Trophoblast cell (in vitro differentiated cells and primary cell): ENCODE measurements around the gene SHPK.

Experiments
- DNase-seq, 2 donors: peaks; one replicate each; pipeline ENCODE4 v3.0.0-alpha.2; 2016
- H2AFZ ChIP-seq: 2 replicates; pipeline ENCODE4 v1.6.1; 2013; ENCODE audit warnings: low read length, moderate library complexity, mild to moderate bottlenecking; ENCODE audit not compliant: insufficient read depth, poor library complexity
- H2AK5ac ChIP-seq: 2 replicates; pipeline ENCODE4 v1.6.1; 2013; ENCODE audit warnings: mild to moderate bottlenecking, low read length
- H2BK120ac ChIP-seq: 2 replicates; pipeline ENCODE4 v1.6.1; 2013; ENCODE audit warnings: low read length, mild to moderate bottlenecking, moderate library complexity; ENCODE audit not compliant: insufficient read depth, poor library complexity
- H2BK12ac ChIP-seq: 2 replicates; pipeline ENCODE4 v1.6.1; 2013; ENCODE audit warnings: mild to moderate bottlenecking, low read length, moderate library complexity
- H2BK5ac ChIP-seq: 2 replicates; pipeline ENCODE4 v1.6.1; 2013; ENCODE audit warnings: low read length, low read depth, moderate library complexity, mild to moderate bottlenecking; ENCODE audit not compliant: poor library complexity
- H3K14ac ChIP-seq: 2 replicates; pipeline ENCODE4 v1.6.1; 2013; ENCODE audit warnings: mild to moderate bottlenecking, low read length
- H3K18ac ChIP-seq: 2 replicates; pipeline ENCODE4 v1.6.1; 2013; ENCODE audit warnings: mild to moderate bottlenecking, low read length
- H3K23ac ChIP-seq: 2 replicates; pipeline ENCODE4 v1.6.1; 2013; ENCODE audit warnings: low read length
- H3K27ac ChIP-seq: 2 replicates; pipeline ENCODE4 v1.5.1; 2013; ENCODE audit warnings: low read depth, mild to moderate bottlenecking, inconsistent platforms, low read length, moderate library complexity
- H3K27me3 ChIP-seq: 2 replicates; pipeline ENCODE4 v1.6.1; 2013; ENCODE audit warnings: inconsistent platforms, mild to moderate bottlenecking, low read length, moderate library complexity; ENCODE audit not compliant: insufficient read depth
- H3K36me3 ChIP-seq, 2 experiments: 1 replicate in 1 of 2; 2 replicates in 1 of 2; pipeline ENCODE4 v1.6.1; 2013; ENCODE audit warnings: low read length in 2 of 2, mild to moderate bottlenecking in 2 of 2, moderate library complexity in 1 of 2; ENCODE audit not compliant: insufficient read depth in 2 of 2, control insufficient read depth in 1 of 2
- H3K4ac ChIP-seq: 2 replicates; pipeline ENCODE4 v1.6.1; 2013; ENCODE audit warnings: low read depth, mild to moderate bottlenecking, low read length, moderate library complexity
- H3K4me1 ChIP-seq, 2 experiments: 1 replicate in 1 of 2; 2 replicates in 1 of 2; pipeline ENCODE4 v1.6.1; 2013; ENCODE audit warnings: low read length in 2 of 2, mild to moderate bottlenecking in 2 of 2, moderate library complexity in 1 of 2; ENCODE audit not compliant: insufficient read depth in 2 of 2, control insufficient read depth in 1 of 2
- H3K4me2 ChIP-seq: 2 replicates; pipeline ENCODE4 v1.6.1; 2013; ENCODE audit warnings: inconsistent platforms, mild to moderate bottlenecking, low read length, moderate library complexity
- H3K4me3 ChIP-seq: 2 replicates; pipeline ENCODE4 v1.5.1; 2013; ENCODE audit warnings: mild to moderate bottlenecking, low read depth, low read length, inconsistent platforms
- H3K79me1 ChIP-seq: one replicate; pipeline ENCODE4 v1.6.1; 2013; ENCODE audit warnings: low read length
- H3K79me2 ChIP-seq: 2 replicates; pipeline ENCODE4 v1.6.1; 2013; ENCODE audit warnings: low read length, mild to moderate bottlenecking; ENCODE audit not compliant: control insufficient read depth, insufficient read depth, poor library complexity
- H3K9ac ChIP-seq: 2 replicates; pipeline ENCODE4 v1.6.1; 2013; ENCODE audit warnings: mild to moderate bottlenecking, low read length
- H3K9me3 ChIP-seq: 2 replicates; pipeline ENCODE4 v1.6.1; 2013; ENCODE audit warnings: low read depth, mild to moderate bottlenecking, control low read depth, inconsistent platforms, low read length; ENCODE audit not compliant: insufficient read depth
- H4K12ac ChIP-seq: 2 replicates; pipeline ENCODE4 v1.6.1; 2013; ENCODE audit warnings: low read depth, mild to moderate bottlenecking, low read length, moderate library complexity
- H4K8ac ChIP-seq: 2 replicates; pipeline ENCODE4 v1.6.1; 2013; ENCODE audit warnings: low read depth, mild to moderate bottlenecking, low read length, moderate library complexity
- H4K91ac ChIP-seq: one replicate; pipeline ENCODE4 v1.6.1; 2013; ENCODE audit warnings: low read depth, mild to moderate bottlenecking, low read length, moderate library complexity
- WGBS: extraction: QIAGEN DNeasy Blood & Tissue Kit; methylation state at CpG from one replicate; pipeline ENCODE4 v1.1.7; 2013; ENCODE audit warnings: missing lambda C conversion rate; ENCODE audit not compliant: insufficient read length, insufficient coverage; ENCODE audit errors: extremely low coverage; 5-methylcytosine and 5-hydroxymethylcytosine counted together

SHPK gene

GRCh38 chr17:3665834-3666233 lies 29.8 kb upstream of the SHPK start:
- Histone ChIP-seq H2AFZ (no peak overlapping the region), H3K27me3 (no peaks in the 10 kb centered on the region), H4K12ac (no peak overlapping the region), H2BK12ac (no peak overlapping the region), H2BK5ac (no peak overlapping the region), H3K14ac (no peak overlapping the region), H4K8ac (no peak overlapping the region), H3K4me1 (peaks cover 7 to 15% of the 10 kb centered on the region in 2 experiments), H3K18ac (peak overlapping the region; percentile 43), H3K4ac (peak overlapping the region; percentile 77), H3K36me3 (peaks cover 38 to 42% of the 10 kb centered on the region in 2 experiments), H3K79me2 (peaks cover 23% of the 10 kb centered on the region), H3K4me2 (no peak overlapping the region), H3K9ac (no peak overlapping the region), H2AK5ac (no peak overlapping the region), H3K4me3 (no peak overlapping the region), H2BK120ac (no peak overlapping the region), H3K23ac (no peak overlapping the region), H4K91ac (no peak overlapping the region), H3K9me3 (no peaks in the 10 kb centered on the region), H3K79me1 (peaks cover 15% of the 10 kb centered on the region), H3K27ac (no peak overlapping the region)
- no peak for DNase-seq
- WGBS = no CpG with 5 or more reads among the region's 5 CpGs

- Histone ChIP-seq H3K79me1 (peaks cover 10% of the 10 kb centered on the region), H3K18ac (no peak overlapping the region), H3K4me1 (peaks cover 7 to 21% of the 10 kb centered on the region in 2 experiments), H4K12ac (no peak overlapping the region), H3K27me3 (no peaks in the 10 kb centered on the region), H2BK5ac (no peak overlapping the region), H3K14ac (no peak overlapping the region), H2BK12ac (no peak overlapping the region), H3K4ac (no peak overlapping the region), H2BK120ac (no peak overlapping the region), H2AFZ (no peak overlapping the region), H4K8ac (no peak overlapping the region), H3K27ac (no peak overlapping the region), H2AK5ac (no peak overlapping the region), H3K36me3 (peaks cover 43 to 53% of the 10 kb centered on the region in 2 experiments), H4K91ac (no peak overlapping the region), H3K4me2 (no peak overlapping the region), H3K23ac (no peak overlapping the region), H3K79me2 (peaks cover 17% of the 10 kb centered on the region), H3K9ac (no peak overlapping the region), H3K4me3 (peak overlapping the region; percentile 39), H3K9me3 (no peaks in the 10 kb centered on the region)
- WGBS = no CpG with 5 or more reads among the region's 33 CpGs
- DNase-seq = no peak
Observed at GRCh38 chr17:3663102-3664011, 27.3 kb upstream of the SHPK start.

GRCh38 chr17:3660311-3660891 lies 24.4 kb upstream of the SHPK start:
- H4K91ac ChIP-seq = no peak overlapping the region
- H3K36me3 ChIP-seq = peaks cover 35 to 46% of the 10 kb centered on the region in 2 experiments
- no peak for DNase-seq
- no CpG with 5 or more reads among the region's 23 CpGs for WGBS
- peaks cover 0 to 7% of the 10 kb centered on the region in 2 experiments for H3K4me1 ChIP-seq
- H2BK120ac ChIP-seq = no peak overlapping the region
- H2BK5ac ChIP-seq = no peak overlapping the region
- no peak overlapping the region for H4K8ac ChIP-seq
- H3K27ac ChIP-seq = no peak overlapping the region
- no peak overlapping the region for H4K12ac ChIP-seq
- H3K79me1 ChIP-seq = no peaks in the 10 kb centered on the region
- no peak overlapping the region for H3K18ac ChIP-seq
- no peak overlapping the region for H3K4ac ChIP-seq
- H3K27me3 ChIP-seq = no peaks in the 10 kb centered on the region
- H3K9ac ChIP-seq = no peak overlapping the region
- no peak overlapping the region for H2AFZ ChIP-seq
- no peak overlapping the region for H3K23ac ChIP-seq
- no peaks in the 10 kb centered on the region for H3K79me2 ChIP-seq
- H2BK12ac ChIP-seq = no peak overlapping the region
- no peak overlapping the region for H2AK5ac ChIP-seq
- no peak overlapping the region for H3K4me2 ChIP-seq
- no peak overlapping the region for H3K4me3 ChIP-seq
- no peaks in the 10 kb centered on the region for H3K9me3 ChIP-seq
- H3K14ac ChIP-seq = no peak overlapping the region

GRCh38 chr17:3659541-3660111 lies 23.6 kb upstream of the SHPK start:
- no peaks in the 10 kb centered on the region for H3K79me2 ChIP-seq
- H3K36me3 ChIP-seq = peaks cover 31 to 42% of the 10 kb centered on the region in 2 experiments
- H3K4ac ChIP-seq = no peak overlapping the region
- no peak overlapping the region for H3K14ac ChIP-seq
- WGBS = no CpG with 5 or more reads among the region's 22 CpGs
- no peak overlapping the region for H4K8ac ChIP-seq
- peak; percentile 73 to 76 for DNase-seq
- H3K4me1 ChIP-seq = peaks cover 0 to 7% of the 10 kb centered on the region in 2 experiments
- no peaks in the 10 kb centered on the region for H3K27me3 ChIP-seq
- H3K18ac ChIP-seq = peak overlapping the region; percentile 21
- no peak overlapping the region for H2BK120ac ChIP-seq
- H4K12ac ChIP-seq = no peak overlapping the region
- no peak overlapping the region for H3K23ac ChIP-seq
- H2BK12ac ChIP-seq = no peak overlapping the region
- H4K91ac ChIP-seq = no peak overlapping the region
- H3K9ac ChIP-seq = no peak overlapping the region
- H3K79me1 ChIP-seq = no peaks in the 10 kb centered on the region
- H3K9me3 ChIP-seq = no peaks in the 10 kb centered on the region
- no peak overlapping the region for H3K4me2 ChIP-seq
- no peak overlapping the region for H3K27ac ChIP-seq
- no peak overlapping the region for H3K4me3 ChIP-seq
- no peak overlapping the region for H2BK5ac ChIP-seq
- H2AK5ac ChIP-seq = no peak overlapping the region
- H2AFZ ChIP-seq = no peak overlapping the region
